ENCODE data around the gene PPIP5K1.

Gene PPIP5K1

GRCh38 chr15:43517354-43518196 is 72.4 kb downstream of the PPIP5K1 start, which contains the start of gene MAP1A:
MAP1A (plus strand) TSS chr15:43517608; CDS start chr15:43521474, 3,866 bp downstream.
- no peak for DNase-seq (ENCODE audit: low read depth in 2 of 2)

- DNase-seq (ENCODE audit: low read depth in 2 of 2): no peak
Observed at GRCh38 chr15:43516801-43517353, 73.1 kb downstream of the PPIP5K1 start.

- DNase-seq (ENCODE audit: low read depth in 2 of 2): no peak
Observed at GRCh38 chr15:43516185-43516584, 73.8 kb downstream of the PPIP5K1 start.

GRCh38 chr15:43515741-43516140 is 74.3 kb downstream of the PPIP5K1 start:
- no peak for DNase-seq (ENCODE audit: low read depth in 2 of 2)

- no peak for DNase-seq (ENCODE audit: low read depth in 2 of 2)
Observed at GRCh38 chr15:43514241-43515057, 75.6 kb downstream of the PPIP5K1 start.

GRCh38 chr15:43513550-43513949 is 76.5 kb downstream of the PPIP5K1 start:
- DNase-seq (ENCODE audit: low read depth in 2 of 2): no peak

- no peak for DNase-seq (ENCODE audit: low read depth in 2 of 2)
Observed at GRCh38 chr15:43511012-43511885, 78.8 kb downstream of the PPIP5K1 start.

- DNase-seq (ENCODE audit: low read depth in 2 of 2): peak; percentile 88 to 94
Observed at GRCh38 chr15:43510200-43511011, 79.6 kb downstream of the PPIP5K1 start.

GRCh38 chr15:43509660-43510199 is 80.3 kb downstream of the PPIP5K1 start:
- no peak for DNase-seq (ENCODE audit: low read depth in 2 of 2)

GRCh38 chr15:43508991-43509659 is 80.9 kb downstream of the PPIP5K1 start:
- DNase-seq (ENCODE audit: low read depth in 2 of 2): no peak

GRCh38 chr15:43508421-43508820 is 81.6 kb downstream of the PPIP5K1 start:
- no peak for DNase-seq (ENCODE audit: low read depth in 2 of 2)

- no peak for DNase-seq (ENCODE audit: low read depth in 2 of 2)
Observed at GRCh38 chr15:43505738-43506137, 84.3 kb downstream of the PPIP5K1 start.

GRCh38 chr15:43499635-43500034 is 90.4 kb downstream of the PPIP5K1 start:
- DNase-seq (ENCODE audit: low read depth in 2 of 2): no peak

- no peak for DNase-seq (ENCODE audit: low read depth in 2 of 2)
Observed at GRCh38 chr15:43498990-43499389, 91.0 kb downstream of the PPIP5K1 start.

- DNase-seq (ENCODE audit: low read depth in 2 of 2): no peak
Observed at GRCh38 chr15:43493703-43494472, 96.1 kb downstream of the PPIP5K1 start.

- DNase-seq (ENCODE audit: low read depth in 2 of 2): peak; percentile 92 to 94
Observed at GRCh38 chr15:43492673-43493601, 97.1 kb downstream of the PPIP5K1 start, which contains the start of gene TP53BP1. TP53BP1 (minus strand) TSS chr15:43493156; CDS start chr15:43493043, 113 bp downstream.

- DNase-seq (ENCODE audit: low read depth in 2 of 2): no peak
Observed at GRCh38 chr15:43492266-43492665, 97.7 kb downstream of the PPIP5K1 start.

GRCh38 chr15:43489191-43489590 is 100.8 kb downstream of the PPIP5K1 start:
- DNase-seq (ENCODE audit: low read depth in 2 of 2): no peak

Data from stimulated activated CD8-positive, alpha-beta memory T cell treated with anti-CD3 and anti-CD28 coated beads, Interleukin-7, amount 100 ng/mL, for 4 hours (primary cell).